Erythroblast (primary cell): Measurements from ENCODE around the gene POLR3A.

Experiments
- GATA1 ChIP-seq: IDR thresholded peaks from 2 replicates; pipeline ENCODE4 v1.6.1; 2011; ENCODE audit warnings: low read depth, mild to moderate bottlenecking, control low read depth, low read length, moderate library complexity
- POLR2A ChIP-seq: IDR thresholded peaks from 2 replicates; pipeline ENCODE4 v1.6.1; 2011; ENCODE audit warnings: mild to moderate bottlenecking, low read length

- TF ChIP-seq POLR2A (no peak), GATA1 (no peak)
These were observed 102.5 kb downstream of the POLR3A start, which contains the start of gene DLG5 for GRCh38 chr10:77926566-77927401.
